ENCODE data around the gene CSNK2A1.

Gene CSNK2A1

DNA sequence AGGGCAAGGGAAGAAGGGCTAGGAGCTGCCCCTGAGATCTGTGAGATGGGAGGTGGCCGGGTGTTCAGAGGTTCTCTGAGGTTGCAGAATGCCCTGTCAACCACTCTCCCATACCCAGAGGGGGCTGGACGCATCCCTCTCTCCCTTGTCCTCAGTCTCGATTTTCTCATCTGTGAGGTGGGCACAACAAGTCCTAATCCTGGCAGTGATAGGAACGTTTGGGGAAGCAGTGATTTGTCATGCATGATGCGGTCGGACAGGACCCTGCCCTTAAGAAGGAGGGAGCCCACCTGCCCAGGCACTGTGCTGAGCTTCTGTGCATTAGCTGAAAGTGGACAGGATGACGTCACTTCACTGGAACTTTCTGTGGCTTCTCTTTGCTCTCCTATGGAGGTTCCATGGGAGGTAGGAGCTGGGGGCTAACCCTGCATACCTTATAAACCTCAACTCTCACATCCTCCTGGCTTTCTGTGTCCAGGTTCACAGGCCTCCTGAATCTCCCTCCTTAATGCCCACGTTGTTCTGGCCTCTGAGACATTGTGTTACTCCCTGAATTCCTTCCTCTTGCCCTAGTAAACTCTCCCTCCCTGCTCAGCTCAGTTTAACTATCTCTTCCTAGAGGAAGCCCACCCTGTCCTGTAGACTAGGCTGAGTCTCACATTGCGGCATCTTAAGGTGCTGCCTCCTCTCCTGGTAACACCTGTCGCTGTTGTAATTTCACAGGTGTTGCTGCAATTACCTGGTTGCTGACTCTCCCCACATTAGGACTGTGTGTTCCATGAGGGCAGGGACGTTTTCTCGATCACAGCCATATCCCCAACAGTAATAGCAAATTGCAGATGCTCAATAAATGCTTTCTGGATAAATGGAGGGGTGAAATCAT lies 30.1 kb upstream of the CSNK2A1 start:
- H3K4me3 ChIP-seq (ENCODE audit: low read length), result no peak overlapping the region
- TF ChIP-seq ZNF274 (IDR thresholded peaks at IDR 0.05; ENCODE audit: low read depth, low read length), result no peak

DNA sequence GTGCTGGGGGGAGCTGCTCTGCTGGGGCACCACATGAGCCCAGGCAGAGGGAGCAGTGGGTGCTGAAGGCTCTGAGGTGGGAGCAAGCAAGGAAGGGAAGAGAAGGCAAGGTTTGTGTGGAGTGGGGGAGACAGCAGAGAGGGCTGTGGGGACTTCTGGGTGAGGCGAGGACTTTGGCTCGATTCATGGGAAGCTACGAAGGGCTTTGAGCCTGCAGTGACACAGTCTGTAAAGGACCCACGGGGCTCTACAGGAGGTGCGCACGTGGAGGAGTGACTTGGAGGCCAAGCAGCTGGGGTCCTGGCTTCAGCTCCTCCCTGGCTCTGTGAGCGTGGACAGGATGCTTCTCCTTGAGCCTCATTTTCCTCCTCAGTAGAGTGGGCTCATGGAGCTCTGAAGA lies 29.1 kb upstream of the CSNK2A1 start:
- TF ChIP-seq ZNF274 (IDR thresholded peaks at IDR 0.05; ENCODE audit: low read depth, low read length), result no peak
- H3K4me3 ChIP-seq (ENCODE audit: low read length), result no peak overlapping the region

DNA sequence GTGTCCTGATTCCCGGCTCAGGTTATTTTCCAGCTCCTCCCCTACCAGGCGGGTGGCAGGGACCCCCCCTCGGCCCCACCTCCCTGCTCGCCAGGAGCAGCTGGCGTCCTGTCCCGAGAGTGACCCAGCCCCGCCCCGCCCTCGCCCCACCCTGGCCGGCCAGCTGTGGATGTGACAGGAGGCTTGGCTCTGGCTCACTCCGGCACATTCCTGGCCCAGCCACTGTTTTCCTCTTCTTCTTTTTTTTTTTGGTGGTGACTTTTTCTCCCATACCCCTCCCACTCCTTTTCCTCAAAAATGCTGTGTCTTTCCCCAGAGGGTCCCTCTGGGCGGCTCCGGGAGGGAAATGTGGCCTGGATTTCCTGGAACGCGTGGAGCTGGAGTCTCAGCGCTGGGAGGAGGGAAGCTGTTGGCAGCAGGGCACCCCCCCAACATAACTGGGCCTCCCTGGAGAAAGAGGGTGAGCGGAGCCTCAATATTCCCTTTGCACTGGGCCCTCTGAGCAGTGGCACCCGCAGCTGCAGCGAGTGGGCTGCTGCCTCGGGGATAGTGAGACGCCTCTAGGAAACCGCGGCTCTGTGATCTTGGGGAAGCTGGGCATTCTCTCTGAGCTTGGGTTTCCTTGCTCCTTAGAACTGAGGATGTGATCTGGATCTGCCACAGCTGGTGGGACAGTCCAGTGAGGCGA lies 28.3 kb upstream of the CSNK2A1 start:
- H3K4me3 ChIP-seq (ENCODE audit: low read length), result no peak overlapping the region
- no peak for TF ChIP-seq ZNF274 (IDR thresholded peaks at IDR 0.05; ENCODE audit: low read depth, low read length)

DNA sequence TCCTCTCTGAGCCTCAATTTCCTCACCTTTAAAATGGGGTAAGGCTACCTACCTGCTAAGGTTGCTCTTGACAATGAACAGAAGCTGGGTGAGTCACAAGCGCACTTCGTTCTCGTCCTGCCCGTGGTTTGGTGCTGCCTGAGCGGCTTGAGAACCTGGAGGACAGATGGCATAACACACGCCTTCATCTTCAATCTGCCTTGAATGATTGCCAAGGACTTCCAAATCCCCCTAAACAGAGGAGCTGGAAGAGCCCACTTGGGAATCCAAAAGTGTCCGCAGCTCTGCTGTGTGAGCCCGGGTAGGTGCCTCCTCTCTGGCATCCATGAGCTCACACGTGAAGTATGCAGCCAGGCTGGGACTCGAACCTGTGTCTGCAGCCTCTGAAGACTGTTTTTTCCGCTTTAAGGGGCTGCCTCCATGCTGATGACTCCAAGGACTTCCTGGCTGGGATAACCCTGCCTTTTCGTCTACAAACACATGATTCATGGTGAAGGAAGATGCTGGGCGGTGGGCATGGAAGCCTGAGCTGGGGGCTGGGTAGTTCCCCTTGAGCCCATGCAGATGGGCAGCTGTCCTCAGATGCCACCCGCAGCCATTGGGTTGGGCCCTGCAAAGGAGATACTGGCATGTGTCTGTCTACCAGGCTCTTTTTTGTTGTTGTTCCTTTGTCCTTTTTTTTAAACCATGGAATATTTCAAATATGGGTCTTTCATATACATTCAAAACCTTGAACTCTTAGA lies 25.3 kb upstream of the CSNK2A1 start:
- no peak for TF ChIP-seq ZNF274 (IDR thresholded peaks at IDR 0.05; ENCODE audit: low read depth, low read length)
- no peak overlapping the region for H3K4me3 ChIP-seq (ENCODE audit: low read length)

DNA sequence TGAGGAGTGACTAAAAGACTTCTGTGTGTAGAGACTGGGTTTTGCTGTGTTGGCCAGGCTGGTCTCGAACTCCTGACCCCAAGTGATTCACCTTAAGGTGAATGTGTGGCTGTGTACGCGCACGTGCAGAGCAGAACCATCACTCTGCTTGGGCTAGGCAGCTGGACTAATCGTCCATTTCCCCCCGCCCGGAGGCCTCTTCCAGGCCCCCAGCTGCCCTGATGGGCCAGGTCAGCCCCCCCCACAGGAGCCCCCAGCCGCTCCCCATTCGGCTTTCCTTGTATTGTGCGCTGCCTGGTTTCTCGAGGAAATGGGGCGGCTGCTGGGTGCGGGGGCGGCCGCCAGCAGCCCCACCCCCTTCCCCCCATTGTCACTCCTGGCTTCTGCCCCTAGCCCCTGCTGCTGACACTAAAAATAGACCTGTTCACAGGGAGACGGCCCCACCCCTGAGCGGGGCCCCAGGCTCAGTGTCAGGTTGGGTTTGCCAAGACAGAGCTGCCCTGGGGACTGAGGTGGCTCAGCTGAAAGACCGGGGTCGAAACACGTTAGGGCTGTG lies 24.6 kb upstream of the CSNK2A1 start:
- no peak for TF ChIP-seq ZNF274 (IDR thresholded peaks at IDR 0.05; ENCODE audit: low read depth, low read length)
- H3K4me3 ChIP-seq (ENCODE audit: low read length), result no peak overlapping the region

DNA sequence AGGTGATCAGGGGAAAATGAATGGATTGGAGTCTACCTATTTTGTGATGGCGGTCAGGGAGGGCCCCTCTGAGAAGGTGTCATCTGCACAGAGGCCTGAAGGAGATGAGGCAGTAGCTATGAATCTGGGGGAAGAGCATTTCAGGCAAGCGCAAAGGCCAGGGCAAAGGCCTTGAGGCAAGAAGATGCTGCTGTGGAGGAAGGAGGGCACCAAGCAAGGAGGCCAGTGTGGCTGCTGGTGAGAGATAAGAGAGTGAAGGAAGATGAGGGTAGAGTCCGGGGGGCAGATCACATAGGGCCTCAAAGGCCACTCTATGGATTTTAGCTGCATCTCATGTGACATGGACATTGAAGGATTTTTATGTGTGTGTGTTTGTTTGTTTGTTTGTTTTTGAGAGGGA lies 20.6 kb upstream of the CSNK2A1 start:
- no peak overlapping the region for H3K4me3 ChIP-seq (ENCODE audit: low read length)
- TF ChIP-seq ZNF274 (IDR thresholded peaks at IDR 0.05; ENCODE audit: low read depth, low read length), result no peak

DNA sequence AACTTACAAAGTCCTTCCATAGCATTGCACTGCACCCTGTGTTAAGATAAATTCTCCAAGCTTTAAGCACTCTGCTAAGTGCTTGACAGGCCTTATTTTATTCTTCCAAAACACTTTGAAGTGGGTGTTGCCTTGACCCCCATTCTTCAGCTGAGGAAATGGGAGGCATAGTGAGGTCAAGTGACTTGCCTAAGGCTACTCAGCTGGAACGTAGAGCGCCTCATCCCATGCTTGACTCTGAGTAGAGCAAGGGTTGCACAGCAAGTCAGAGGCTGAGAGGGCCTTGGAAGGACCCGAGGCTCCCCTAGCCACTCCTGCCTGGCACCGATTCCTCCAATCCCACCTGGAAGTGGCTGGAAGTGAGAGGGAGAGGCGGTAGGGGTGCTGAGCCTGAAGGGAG lies 19.6 kb upstream of the CSNK2A1 start:
- TF ChIP-seq ZNF274 (IDR thresholded peaks at IDR 0.05; ENCODE audit: low read depth, low read length), result no peak
- H3K4me3 ChIP-seq (ENCODE audit: low read length), result no peak overlapping the region

DNA sequence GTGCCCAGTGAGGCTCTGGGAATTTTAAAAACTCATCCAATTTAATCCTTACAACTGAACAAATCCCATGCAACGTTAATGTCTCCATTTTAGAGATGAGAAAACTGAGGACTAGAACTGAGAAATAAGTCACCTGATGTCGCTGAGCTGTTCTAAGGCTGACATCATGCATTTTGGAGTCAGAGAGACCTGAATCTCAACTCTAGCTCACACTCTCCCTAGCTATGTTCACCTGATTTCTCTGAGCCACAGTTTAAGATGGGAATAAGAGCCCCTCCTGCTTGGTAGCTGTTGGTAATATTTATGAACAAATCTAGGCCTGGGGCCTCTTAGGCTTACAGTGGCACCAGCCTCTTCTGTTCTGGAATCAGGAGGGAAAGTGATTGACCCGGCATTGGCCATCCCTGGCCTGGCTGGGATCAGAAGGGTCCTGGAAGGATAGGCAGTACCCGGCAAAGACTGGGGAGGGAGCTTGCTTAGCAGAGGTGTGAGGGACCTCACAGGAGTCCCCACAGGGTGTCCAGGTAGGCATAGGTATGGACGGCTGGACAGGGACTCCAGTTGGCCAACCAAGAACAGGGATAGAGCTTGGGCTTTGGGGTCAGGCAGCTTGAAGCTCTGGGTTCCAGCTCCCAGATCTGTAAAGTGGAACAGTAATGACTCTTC lies 18.8 kb upstream of the CSNK2A1 start:
- no peak for TF ChIP-seq ZNF274 (IDR thresholded peaks at IDR 0.05; ENCODE audit: low read depth, low read length)
- no peak overlapping the region for H3K4me3 ChIP-seq (ENCODE audit: low read length)

DNA sequence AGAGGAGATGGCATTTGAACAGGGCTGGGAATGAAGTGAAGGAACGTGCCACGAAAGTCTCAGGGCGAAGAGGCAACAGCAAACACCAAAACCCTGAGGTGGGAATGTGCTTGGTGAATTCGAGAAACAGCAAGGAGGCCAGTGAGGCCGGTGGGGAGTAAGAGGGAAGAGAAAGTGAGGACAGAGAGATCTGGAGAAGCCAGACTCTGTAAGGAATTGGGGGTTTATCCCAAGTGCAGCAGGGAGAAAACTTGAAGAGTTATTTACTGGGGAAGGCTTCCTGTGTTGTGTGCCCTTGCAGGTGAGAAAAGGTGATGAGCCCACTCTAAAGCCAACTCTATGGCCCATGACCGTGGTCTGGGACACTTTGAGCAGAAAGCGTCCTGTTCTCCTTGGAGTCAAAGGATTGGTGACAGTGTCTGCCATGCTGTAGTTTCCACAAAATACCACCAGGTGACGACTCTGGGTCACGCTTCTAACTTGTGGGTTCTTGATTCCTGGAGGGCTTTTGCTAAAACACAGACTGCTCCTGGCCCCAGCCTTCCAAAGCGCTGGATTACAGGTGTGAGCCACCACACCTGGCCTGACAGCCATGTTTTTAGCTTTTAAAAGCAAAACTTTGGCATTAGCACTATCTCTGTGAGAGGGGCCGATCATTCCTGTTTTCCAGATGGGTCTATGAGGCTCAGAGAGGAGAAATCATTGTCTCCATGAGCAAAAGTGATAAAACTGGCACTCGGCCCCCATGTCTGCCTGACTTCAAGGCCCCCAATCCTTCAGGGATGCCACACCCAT lies 18.0 kb upstream of the CSNK2A1 start:
- no peak overlapping the region for H3K4me3 ChIP-seq (ENCODE audit: low read length)
- no peak for TF ChIP-seq ZNF274 (IDR thresholded peaks at IDR 0.05; ENCODE audit: low read depth, low read length)

DNA sequence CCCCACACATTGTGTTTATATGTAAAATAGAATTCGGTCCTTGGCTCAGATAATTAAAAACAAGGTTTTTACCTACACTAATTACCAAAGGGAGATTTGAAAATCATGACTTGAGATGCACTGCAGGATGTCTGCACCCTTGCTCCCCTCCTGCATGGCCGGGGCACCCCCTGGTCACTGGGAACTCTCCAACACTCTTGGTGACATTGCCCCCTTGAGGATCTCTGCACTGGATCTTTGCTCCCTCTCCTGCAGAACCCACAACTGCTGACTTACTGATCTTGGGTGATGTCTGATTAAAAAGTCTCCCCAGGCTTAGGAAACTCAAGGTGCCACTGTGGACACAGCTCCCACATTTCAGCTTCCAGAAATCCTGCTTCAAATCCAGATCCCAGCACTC lies 17.1 kb upstream of the CSNK2A1 start:
- no peak for TF ChIP-seq ZNF274 (IDR thresholded peaks at IDR 0.05; ENCODE audit: low read depth, low read length)
- no peak overlapping the region for H3K4me3 ChIP-seq (ENCODE audit: low read length)

DNA sequence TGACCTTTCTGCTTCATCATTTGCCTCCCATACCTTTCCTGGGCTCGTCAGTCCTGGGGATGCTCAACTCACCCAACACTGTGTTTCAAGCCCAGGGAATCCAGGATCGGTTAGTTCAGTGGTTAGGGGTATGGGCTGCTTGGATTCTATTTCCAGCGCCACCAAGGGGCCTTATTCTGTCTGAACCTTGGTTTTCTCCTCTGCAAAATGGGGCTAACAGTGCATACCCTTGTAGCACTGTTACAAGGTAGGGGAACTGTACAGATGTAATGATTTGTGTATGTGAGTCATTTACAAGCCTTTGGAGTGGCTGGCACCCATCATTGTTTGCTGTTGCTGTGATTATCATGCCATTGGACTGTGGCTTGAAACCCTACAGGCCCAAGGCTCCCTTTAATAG lies 14.5 kb upstream of the CSNK2A1 start:
- no peak for TF ChIP-seq ZNF274 (IDR thresholded peaks at IDR 0.05; ENCODE audit: low read depth, low read length)
- H3K4me3 ChIP-seq (ENCODE audit: low read length), result no peak overlapping the region

DNA sequence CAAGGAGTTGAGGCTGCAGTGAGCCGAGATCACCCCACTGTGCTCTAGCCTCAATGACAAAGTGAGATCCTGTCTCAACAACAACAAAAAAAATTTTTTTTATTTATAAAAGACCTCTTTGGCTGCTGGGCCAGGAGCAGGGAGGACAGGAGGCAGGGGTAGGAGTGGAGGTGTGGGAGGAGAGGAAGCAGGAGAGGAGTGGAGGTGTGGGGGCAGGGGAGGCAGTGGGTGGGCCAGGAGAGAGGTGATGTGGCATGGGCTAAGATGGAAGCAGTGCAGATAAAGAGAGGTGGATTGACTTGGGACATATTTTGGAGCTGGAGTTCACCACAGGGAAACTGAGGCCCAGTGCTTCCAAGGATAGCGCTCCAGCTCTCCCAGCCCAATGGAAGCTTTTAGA lies 13.4 kb upstream of the CSNK2A1 start:
- no peak for TF ChIP-seq ZNF274 (IDR thresholded peaks at IDR 0.05; ENCODE audit: low read depth, low read length)
- H3K4me3 ChIP-seq (ENCODE audit: low read length), result no peak overlapping the region

DNA sequence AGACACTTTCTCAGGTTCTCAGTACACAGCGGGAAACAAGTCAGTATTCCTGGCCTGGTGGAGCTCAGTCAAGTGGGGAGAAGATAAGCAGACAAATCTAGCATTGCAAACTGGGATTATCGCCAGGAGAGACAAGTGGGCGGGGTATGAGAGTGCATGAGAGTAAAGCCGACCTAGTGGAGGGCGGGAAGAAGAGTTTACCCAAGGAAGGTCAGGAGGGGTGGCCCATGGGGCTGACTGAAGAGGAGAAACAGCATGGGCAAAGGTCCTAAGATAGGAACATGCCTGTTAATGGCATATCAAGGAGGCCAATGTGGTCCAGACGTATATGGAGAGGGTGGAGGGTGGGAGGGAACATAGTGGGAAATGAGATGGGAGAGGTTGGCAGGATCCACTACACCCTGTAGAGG lies 12.4 kb upstream of the CSNK2A1 start:
- no peak overlapping the region for H3K4me3 ChIP-seq (ENCODE audit: low read length)
- TF ChIP-seq ZNF274 (IDR thresholded peaks at IDR 0.05; ENCODE audit: low read depth, low read length), result no peak
